BLaER1 treated with 17β-estradiol and CSF1 and Interleukin-3, amounts not matched to agents 10 nM and 100 nM (cell line): ENCODE measurements around the gene HS3ST5.
"Not testable (repeated sequence)": the region's sequence is repeated elsewhere in the genome, so short reads cannot be mapped to it uniquely, and the experiment has no call there.

Experiments used
- H3K27ac ChIP-seq, 11 experiments: shearing (Covaris generic); formaldehyde crosslinking; 2 replicates each; pipeline ENCODE4 v1.8.1; 2022
- H3K27me3 ChIP-seq, 11 experiments: shearing (Covaris generic); formaldehyde crosslinking; 2 replicates each; pipeline ENCODE4 v1.8.1; 2022
- H3K36me3 ChIP-seq, 11 experiments: shearing (Covaris generic); formaldehyde crosslinking; 2 replicates each; pipeline ENCODE4 v1.8.1; 2022
- H3K4me1 ChIP-seq, 10 experiments: shearing (Covaris generic); formaldehyde crosslinking; 2 replicates each; pipeline ENCODE4 v1.8.1; 2022
- H3K4me2 ChIP-seq, 11 experiments: shearing (Covaris generic); formaldehyde crosslinking; 2 replicates each; pipeline ENCODE4 v1.8.1; 2022
- H3K4me3 ChIP-seq, 10 experiments: shearing (Covaris generic); formaldehyde crosslinking; 2 replicates each; pipeline ENCODE4 v1.8.1; 2022
- H3K9ac ChIP-seq, 11 experiments: shearing (Covaris generic); formaldehyde crosslinking; 2 replicates each; pipeline ENCODE4 v1.8.1; 2022
- H3K9me3 ChIP-seq, 11 experiments: shearing (Covaris generic); formaldehyde crosslinking; replicated peaks in 1 of 11; 2 replicates each; pipeline ENCODE4 v1.8.1; 2022
- H4K20me1 ChIP-seq, 11 experiments: shearing (Covaris generic); formaldehyde crosslinking; 2 replicates each; pipeline ENCODE4 v1.8.1; 2022
- Cebpa-rat ChIP-seq, 11 experiments: shearing (Covaris generic); IDR thresholded peaks; 2 replicates each; pipeline ENCODE4 v1.8.1; 2022

HS3ST5 gene

GRCh38 chr6:114042267-114043016, 300.4 kb downstream of the HS3ST5 start:
- Histone ChIP-seq H3K9me3 (peaks cover 0 to 17% (median 0%) of the 10 kb centered on the region in 11 experiments; a peak in 6 of 22 replicates), H3K36me3 (no peaks in the 10 kb centered on the region), H4K20me1 (no peaks in the 10 kb centered on the region), H3K4me3 (no peak overlapping the region), H3K27ac (no peak overlapping the region), H3K27me3 (no peaks in the 10 kb centered on the region), H3K9ac (no peak overlapping the region), H3K4me2 (no peak overlapping the region), H3K4me1 (peaks cover 0 to 6% (median 0%) of the 10 kb centered on the region in 10 experiments; a peak in 3 of 20 replicates)
- no peak for TF ChIP-seq Cebpa-rat (IDR thresholded peaks at IDR 0.05)

GRCh38 chr6:114040871-114041270, 302.0 kb downstream of the HS3ST5 start:
- Histone ChIP-seq H3K4me3 (no peak overlapping the region), H3K27ac (no peak overlapping the region), H3K4me2 (no peak overlapping the region), H3K9ac (no peak overlapping the region), H4K20me1 (no peaks in the 10 kb centered on the region), H3K9me3 (peaks cover 0 to 17% (median 0%) of the 10 kb centered on the region in 11 experiments; a peak in 6 of 22 replicates), H3K27me3 (no peaks in the 10 kb centered on the region), H3K4me1 (peaks cover 0 to 6% (median 0%) of the 10 kb centered on the region in 10 experiments; a peak in 3 of 20 replicates), H3K36me3 (no peaks in the 10 kb centered on the region)
- no peak for TF ChIP-seq Cebpa-rat (IDR thresholded peaks at IDR 0.05)

- peak overlapping the region in 2 of 11 experiments; percentile 19 to 27; a peak in 3 of 22 replicates for H3K4me2 ChIP-seq
- no peak overlapping the region for H3K9ac ChIP-seq
- peaks cover 0 to 17% (median 0%) of the 10 kb centered on the region in 11 experiments; a peak in 6 of 22 replicates for H3K9me3 ChIP-seq
- H3K36me3 ChIP-seq: no peaks in the 10 kb centered on the region
- no peak overlapping the region for H3K27ac ChIP-seq
- no peak for TF ChIP-seq Cebpa-rat (IDR thresholded peaks at IDR 0.05)
- no peak overlapping the region for H3K4me3 ChIP-seq
- no peaks in the 10 kb centered on the region for H4K20me1 ChIP-seq
- peaks cover 0 to 6% (median 1%) of the 10 kb centered on the region in 10 experiments; a peak in 8 of 20 replicates for H3K4me1 ChIP-seq
- no peaks in the 10 kb centered on the region for H3K27me3 ChIP-seq
Measured at GRCh38 chr6:114039841-114040240, 303.0 kb downstream of the HS3ST5 start.

- H3K4me3 ChIP-seq: no peak overlapping the region
- H3K4me2 ChIP-seq: no peak overlapping the region
- H3K27ac ChIP-seq: no peak overlapping the region
- H3K27me3 ChIP-seq: no peaks in the 10 kb centered on the region
- H3K9ac ChIP-seq: no peak overlapping the region
- TF ChIP-seq Cebpa-rat (IDR thresholded peaks at IDR 0.05): no peak
- H3K36me3 ChIP-seq: no peaks in the 10 kb centered on the region
- peaks cover 0 to 9% (median 6%) of the 10 kb centered on the region in 10 experiments; a peak in 6 of 20 replicates for H3K4me1 ChIP-seq
- no peaks in the 10 kb centered on the region for H4K20me1 ChIP-seq
- H3K9me3 ChIP-seq: no peaks in the 10 kb centered on the region
Measured at GRCh38 chr6:114033606-114034005, 309.2 kb downstream of the HS3ST5 start.

- no peak overlapping the region for H3K9ac ChIP-seq
- peaks cover 0 to 9% (median 6%) of the 10 kb centered on the region in 10 experiments; a peak in 6 of 20 replicates for H3K4me1 ChIP-seq
- no peaks in the 10 kb centered on the region for H3K36me3 ChIP-seq
- H3K27ac ChIP-seq: no peak overlapping the region
- no peak overlapping the region for H3K4me2 ChIP-seq
- H3K9me3 ChIP-seq: no peaks in the 10 kb centered on the region
- TF ChIP-seq Cebpa-rat (IDR thresholded peaks at IDR 0.05): no peak
- H3K27me3 ChIP-seq: no peaks in the 10 kb centered on the region
- no peak overlapping the region for H3K4me3 ChIP-seq
- no peaks in the 10 kb centered on the region for H4K20me1 ChIP-seq
Measured at GRCh38 chr6:114032721-114033120, 310.1 kb downstream of the HS3ST5 start.

GRCh38 chr6:114030767-114031166, 312.1 kb downstream of the HS3ST5 start:
- Histone ChIP-seq H3K9ac (no peak overlapping the region), H3K4me3 (no peak overlapping the region), H4K20me1 (no peaks in the 10 kb centered on the region), H3K27me3 (no peaks in the 10 kb centered on the region), H3K9me3 (no peaks in the 10 kb centered on the region), H3K4me1 (peaks cover 0 to 9% (median 6%) of the 10 kb centered on the region in 10 experiments; a peak in 6 of 20 replicates), H3K36me3 (no peaks in the 10 kb centered on the region), H3K4me2 (no peak overlapping the region), H3K27ac (no peak overlapping the region)
- TF ChIP-seq Cebpa-rat (IDR thresholded peaks at IDR 0.05): no peak

- no peaks in the 10 kb centered on the region for H3K4me1 ChIP-seq
- no peak overlapping the region for H3K4me3 ChIP-seq
- no peak overlapping the region for H3K27ac ChIP-seq
- no peaks in the 10 kb centered on the region for H4K20me1 ChIP-seq
- no peaks in the 10 kb centered on the region for H3K27me3 ChIP-seq
- TF ChIP-seq Cebpa-rat (IDR thresholded peaks at IDR 0.05): no peak
- no peaks in the 10 kb centered on the region for H3K9me3 ChIP-seq
- H3K36me3 ChIP-seq: no peaks in the 10 kb centered on the region
- H3K9ac ChIP-seq: no peak overlapping the region
- H3K4me2 ChIP-seq: no peak overlapping the region
Measured at GRCh38 chr6:114024746-114025145, 318.1 kb downstream of the HS3ST5 start.

GRCh38 chr6:114020196-114020595, 322.6 kb downstream of the HS3ST5 start:
- no peaks in the 10 kb centered on the region for H3K4me1 ChIP-seq
- no peak for TF ChIP-seq Cebpa-rat (IDR thresholded peaks at IDR 0.05)
- no peaks in the 10 kb centered on the region for H3K9me3 ChIP-seq
- no peaks in the 10 kb centered on the region for H3K27me3 ChIP-seq
- no peaks in the 10 kb centered on the region for H3K36me3 ChIP-seq
- no peaks in the 10 kb centered on the region for H4K20me1 ChIP-seq
- no peak overlapping the region for H3K27ac ChIP-seq
- no peak overlapping the region for H3K9ac ChIP-seq
- no peak overlapping the region for H3K4me3 ChIP-seq
- H3K4me2 ChIP-seq: no peak overlapping the region

GRCh38 chr6:114017146-114017545, 325.7 kb downstream of the HS3ST5 start:
- H3K4me2 ChIP-seq, H3K27ac ChIP-seq, H3K4me1 ChIP-seq, H3K4me3 ChIP-seq, H3K9ac ChIP-seq, H3K36me3 ChIP-seq, H4K20me1 ChIP-seq, H3K27me3 ChIP-seq, H3K9me3 ChIP-seq: not testable (repeated sequence)

GRCh38 chr6:114014106-114014505, 328.7 kb downstream of the HS3ST5 start:
- not testable (repeated sequence) for H3K36me3 ChIP-seq, H3K9ac ChIP-seq, H3K27me3 ChIP-seq, H3K4me3 ChIP-seq, H3K9me3 ChIP-seq, H3K27ac ChIP-seq, H3K4me1 ChIP-seq, H4K20me1 ChIP-seq, H3K4me2 ChIP-seq

- H3K4me3 ChIP-seq, H3K36me3 ChIP-seq, H3K27me3 ChIP-seq, H3K4me1 ChIP-seq, H3K9me3 ChIP-seq, H3K27ac ChIP-seq, H3K9ac ChIP-seq, H4K20me1 ChIP-seq, H3K4me2 ChIP-seq: not testable (repeated sequence)
Measured at GRCh38 chr6:114011486-114011885, 331.3 kb downstream of the HS3ST5 start.
